H9 (cell line): Measurements from ENCODE around the gene IRS2. TPM values are rescaled to one million over a fixed set of nuclear protein-coding genes. Genes with fewer than 3 reads are reported as not detected.

Experiments used
- DNase-seq: peaks from one replicate; pipeline ENCODE4 v3.0.0-alpha.2; 2017
- H2AFZ ChIP-seq: one replicate; pipeline ENCODE4 v1.6.1; 2013; ENCODE audit warnings: mild to moderate bottlenecking, low read length, control low read depth, moderate library complexity
- H2AK5ac ChIP-seq: 2 replicates; pipeline ENCODE4 v1.6.1; 2013; ENCODE audit warnings: low read length, control low read depth, mixed read lengths; ENCODE audit not compliant: insufficient read length
- H2BK120ac ChIP-seq: one replicate; pipeline ENCODE4 v1.6.1; 2013; ENCODE audit warnings: low read depth, mild to moderate bottlenecking, low read length, control low read depth, inconsistent platforms; ENCODE audit not compliant: poor library complexity, severe bottlenecking
- H2BK12ac ChIP-seq: 2 replicates; pipeline ENCODE4 v1.6.1; 2013; ENCODE audit warnings: low read length, control low read depth, mixed read lengths, low read depth; ENCODE audit not compliant: insufficient read length
- H2BK15ac ChIP-seq: 2 replicates; pipeline ENCODE4 v1.6.1; 2013; ENCODE audit warnings: low read depth, low read length, control low read depth
- H2BK20ac ChIP-seq: one replicate; pipeline ENCODE4 v1.6.1; 2013; ENCODE audit warnings: low read depth, mild to moderate bottlenecking, low read length, control low read depth, inconsistent platforms; ENCODE audit not compliant: poor library complexity, severe bottlenecking
- H2BK5ac ChIP-seq: 2 replicates; pipeline ENCODE4 v1.6.1; 2013; ENCODE audit warnings: low read length, control low read depth, mixed read lengths; ENCODE audit not compliant: insufficient read length
- H3K14ac ChIP-seq: 2 replicates; pipeline ENCODE4 v1.6.1; 2013; ENCODE audit warnings: low read length, control low read depth; ENCODE audit not compliant: insufficient read depth
- H3K18ac ChIP-seq: 2 replicates; pipeline ENCODE4 v1.6.1; 2013; ENCODE audit warnings: low read depth, mild to moderate bottlenecking, mixed read lengths, low read length, control low read depth; ENCODE audit not compliant: insufficient read length
- H3K23ac ChIP-seq: 2 replicates; pipeline ENCODE4 v1.6.1; 2013; ENCODE audit warnings: low read length, control low read depth, mixed read lengths, low read depth; ENCODE audit not compliant: insufficient read length
- H3K23me2 ChIP-seq: 2 replicates; pipeline ENCODE4 v1.6.1; 2013; ENCODE audit warnings: low read depth, mild to moderate bottlenecking, mixed read lengths, low read length, control low read depth; ENCODE audit not compliant: insufficient read length, poor library complexity, severe bottlenecking
- H3K27ac ChIP-seq: 2 replicates; pipeline ENCODE4 v1.5.1; 2013; ENCODE audit warnings: low read length, control low read depth, mixed read lengths, low read depth; ENCODE audit not compliant: insufficient read length
- H3K27me3 ChIP-seq: 2 replicates; pipeline ENCODE4 v1.6.1; 2013; ENCODE audit warnings: low read length, control low read depth, inconsistent platforms; ENCODE audit not compliant: insufficient read depth
- H3K4ac ChIP-seq: 2 replicates; pipeline ENCODE4 v1.6.1; 2013; ENCODE audit warnings: low read depth, mild to moderate bottlenecking, control low read depth, inconsistent platforms, low read length, moderate library complexity
- H3K4me1 ChIP-seq: 2 replicates; pipeline ENCODE4 v1.6.1; 2013; ENCODE audit warnings: low read length, control low read depth, inconsistent platforms; ENCODE audit not compliant: insufficient read depth
- H3K4me2 ChIP-seq: 2 replicates; pipeline ENCODE4 v1.6.1; 2013; ENCODE audit warnings: low read length, control low read depth, mixed read lengths; ENCODE audit not compliant: insufficient read length, insufficient read depth
- H3K56ac ChIP-seq: 2 replicates; pipeline ENCODE4 v1.6.1; 2013; ENCODE audit warnings: low read depth, mild to moderate bottlenecking, mixed read lengths, low read length, control low read depth; ENCODE audit not compliant: insufficient read length
- H3K79me1 ChIP-seq: 2 replicates; pipeline ENCODE4 v1.6.1; 2013; ENCODE audit warnings: low read depth, mild to moderate bottlenecking, moderate library complexity, low read length, control low read depth, inconsistent platforms; ENCODE audit not compliant: insufficient read depth, poor library complexity, severe bottlenecking
- H3K79me2 ChIP-seq: 2 replicates; pipeline ENCODE4 v1.6.1; 2013; ENCODE audit warnings: low read length, control low read depth, inconsistent platforms; ENCODE audit not compliant: insufficient read depth
- H3K9ac ChIP-seq: 2 replicates; pipeline ENCODE4 v1.6.1; 2013; ENCODE audit warnings: low read length, control low read depth, mixed read lengths; ENCODE audit not compliant: insufficient read length; ENCODE audit errors: extremely low read depth
- H3K9me3 ChIP-seq: one replicate; pipeline ENCODE4 v1.6.1; 2013; ENCODE audit warnings: low read depth, low read length, inconsistent platforms; ENCODE audit not compliant: control insufficient read depth
- H3T11ph ChIP-seq: one replicate; pipeline ENCODE4 v1.6.1; 2013; ENCODE audit warnings: mild to moderate bottlenecking, low read length, control low read depth, inconsistent platforms
- H4K20me1 ChIP-seq: one replicate; pipeline ENCODE4 v1.6.1; 2013; ENCODE audit not compliant: control insufficient read depth, insufficient read length, insufficient read depth
- H4K5ac ChIP-seq: 2 replicates; pipeline ENCODE4 v1.6.1; 2013; ENCODE audit warnings: low read depth, mild to moderate bottlenecking, mixed read lengths, low read length, control low read depth; ENCODE audit not compliant: insufficient read length
- H4K8ac ChIP-seq: replicated peaks from 2 replicates; pipeline ENCODE4 v1.6.1; 2013; ENCODE audit warnings: low read length, control low read depth, mixed read lengths, low read depth; ENCODE audit not compliant: insufficient read length
- H4K91ac ChIP-seq: 2 replicates; pipeline ENCODE4 v1.6.1; 2013; ENCODE audit warnings: low read depth, mild to moderate bottlenecking, moderate library complexity, mixed read lengths, low read length, control low read depth; ENCODE audit not compliant: insufficient read length
- H3K27ac Mint-ChIP-seq, 3 experiments: 2 replicates in 2 of 3; 3 replicates in 1 of 3; pipeline ENCODE4 v1.8.0; 2020 to 2021; ENCODE audit warnings: mixed read lengths in 3 of 3, mild to moderate bottlenecking in 1 of 3, moderate library complexity in 1 of 3
- H3K27me3 Mint-ChIP-seq: 2 replicates; pipeline ENCODE4 v1.8.0; 2021; ENCODE audit warnings: low read depth, mild to moderate bottlenecking, moderate library complexity, mixed read lengths
- H3K36me3 Mint-ChIP-seq, 3 experiments: 2 replicates in 2 of 3; 3 replicates in 1 of 3; pipeline ENCODE4 v1.8.0; 2020 to 2021; ENCODE audit warnings: low read depth in 3 of 3, mixed read lengths in 3 of 3; ENCODE audit not compliant: insufficient read depth in 1 of 3
- H3K4me1 Mint-ChIP-seq, 2 experiments: 2 replicates each; pipeline ENCODE4 v1.8.0; 2020; ENCODE audit warnings: mixed read lengths in 2 of 2
- H3K4me3 Mint-ChIP-seq, 2 experiments: 2 replicates in 1 of 2; 3 replicates in 1 of 2; pipeline ENCODE4 v1.8.0; 2020 to 2021; ENCODE audit warnings: mild to moderate bottlenecking in 2 of 2, mixed read lengths in 2 of 2, moderate library complexity in 1 of 2
- H3K9me3 Mint-ChIP-seq, 2 experiments: 2 replicates in 1 of 2; 3 replicates in 1 of 2; pipeline ENCODE4 v1.8.0; 2020; ENCODE audit warnings: mild to moderate bottlenecking in 2 of 2, mixed read lengths in 2 of 2, moderate library complexity in 1 of 2
- CTCF ChIP-seq: fragments of 200-600 bp; sonication (generic); conservative IDR thresholded peaks from 3 replicates; pipeline ENCODE4 v1.8.0; 2021; ENCODE audit warnings: antibody characterized with exemption, mild to moderate bottlenecking
- WGBS: extraction: QIAGEN DNeasy Blood & Tissue Kit; methylation state at CpG from one replicate; pipeline ENCODE4 v1.1.7; 2013; ENCODE audit warnings: missing lambda C conversion rate, low lambda C conversion rate, mixed read lengths; ENCODE audit not compliant: insufficient read length; ENCODE audit errors: extremely low coverage; 5-methylcytosine and 5-hydroxymethylcytosine counted together
- total RNA-seq: library from RNA; stranded (reverse); gene quantifications from 2 replicates; pipeline ENCODE4 v1.2.1, GENCODE V29; 2021

IRS2 gene
- total RNA-seq, 1 experiment from 2014 or later, result 10.1 TPM

DNA sequence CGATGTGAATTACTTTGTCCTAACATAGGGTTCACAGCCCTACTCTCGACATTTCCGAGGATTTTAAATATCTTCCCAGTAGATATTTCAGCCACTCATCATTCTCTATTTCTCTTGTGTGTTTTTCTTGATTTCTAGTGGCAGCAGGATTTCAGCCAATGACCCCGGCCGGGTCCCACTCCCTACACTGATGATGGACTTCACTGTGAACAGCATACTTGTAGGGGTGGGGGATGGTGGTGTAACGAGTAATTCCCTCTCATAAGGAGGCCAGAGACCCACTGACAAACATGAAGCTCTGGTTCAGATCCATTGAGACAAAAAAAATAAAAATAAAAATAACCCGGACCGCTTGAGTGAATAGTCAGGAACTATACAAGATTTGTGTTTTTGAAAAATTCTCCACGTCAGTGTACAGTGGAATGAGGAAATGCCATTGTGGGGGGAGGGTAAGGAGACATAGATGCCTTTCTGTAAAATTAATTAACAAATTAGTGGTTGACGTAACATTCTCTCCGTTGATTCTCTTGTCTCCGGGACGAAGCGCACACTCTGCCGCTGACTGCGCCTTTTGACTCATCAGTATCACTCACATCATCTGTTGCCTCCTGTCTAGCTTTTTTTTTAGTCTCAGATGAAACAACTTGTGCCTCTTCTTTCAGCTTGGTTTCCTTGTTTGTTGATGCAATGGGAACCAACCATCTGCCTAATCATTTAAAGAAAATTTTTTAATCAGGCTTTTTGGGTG is 48.8 kb upstream of the IRS2 start:
- no peak overlapping the region for H3K4me2 ChIP-seq
- no peak overlapping the region for H2AFZ ChIP-seq
- H3K4me1 ChIP-seq, result no peaks in the 10 kb centered on the region
- no peak overlapping the region for H3K27ac Mint-ChIP-seq
- H3K36me3 Mint-ChIP-seq, result peaks cover 0 to 5% (median 2%) of the 10 kb centered on the region in 3 experiments; a peak in 4 of 7 replicates
- no peak overlapping the region for H2BK15ac ChIP-seq
- H2BK12ac ChIP-seq, result no peak overlapping the region
- H2BK5ac ChIP-seq, result no peak overlapping the region
- H3K18ac ChIP-seq, result no peak overlapping the region
- no peak overlapping the region for H4K5ac ChIP-seq
- no peaks in the 10 kb centered on the region for H3K23me2 ChIP-seq
- peaks cover 0 to 4% of the 10 kb centered on the region in 2 experiments; a peak in 3 of 5 replicates for H3K9me3 Mint-ChIP-seq
- H3K4me3 Mint-ChIP-seq, result no peak overlapping the region
- no peak overlapping the region for H4K8ac ChIP-seq
- no peak overlapping the region for H3K9ac ChIP-seq
- H3K4me1 Mint-ChIP-seq, result peaks cover 15 to 16% of the 10 kb centered on the region in 2 experiments
- no peak overlapping the region for H3K23ac ChIP-seq
- H2BK120ac ChIP-seq, result no peak overlapping the region
- WGBS, result no CpG with 5 or more reads among the region's 16 CpGs
- TF ChIP-seq CTCF, result no peak
- H3K14ac ChIP-seq, result no peak overlapping the region
- no peaks in the 10 kb centered on the region for H4K20me1 ChIP-seq
- no peaks in the 10 kb centered on the region for H3K9me3 ChIP-seq
- no peaks in the 10 kb centered on the region for H3K79me2 ChIP-seq
- H3K27me3 Mint-ChIP-seq, result peaks cover 3% of the 10 kb centered on the region; the same call in 1 of the 2 replicates
- H3T11ph ChIP-seq, result no peak overlapping the region
- no peaks in the 10 kb centered on the region for H3K79me1 ChIP-seq
- H2AK5ac ChIP-seq, result no peak overlapping the region
- no peak for DNase-seq
- no peaks in the 10 kb centered on the region for H3K27me3 ChIP-seq
- H4K91ac ChIP-seq, result no peak overlapping the region
- no peak overlapping the region for H3K56ac ChIP-seq
- H3K27ac ChIP-seq, result no peak overlapping the region
- no peak overlapping the region for H3K4ac ChIP-seq
- no peak overlapping the region for H2BK20ac ChIP-seq
